ENCODE measurements around the gene FHIT. TPM values are rescaled to one million over a fixed set of nuclear protein-coding genes. Genes with fewer than 3 reads are reported as not detected.

Gene FHIT
- total RNA-seq, 4 donors from 2014 or later, result 0.72 to 5.2 (median 2.1) TPM

GRCh38 chr3:60746695-60747416, 504.4 kb downstream of the FHIT start:
- Histone ChIP-seq H3K4me1 (no peaks in the 10 kb centered on the region), H3K36me3 (no peaks in the 10 kb centered on the region), H3K9me3 (no peaks in the 10 kb centered on the region), H3K27ac (no peak overlapping the region), H3K27me3 (no peaks in the 10 kb centered on the region), H3K4me3 (no peak overlapping the region)
- intact Hi-C loops (cut with DNase I; ENCODE audit: low total_unique reads) (no loop called here), in situ Hi-C loops (cut with MboI; ENCODE audit: low sequenced_read_pairs in 4 of 4) (no loop called here)
- TF ChIP-seq POLR2A (IDR thresholded peaks at IDR 0.05) (no peak), CTCF (IDR thresholded peaks at IDR 0.05 in 4 of 5, conservative IDR thresholded peaks at IDR 0.05 in 1 of 5) (no peak)
- DNase-seq, result no peak
- no peak for ATAC-seq

DNA sequence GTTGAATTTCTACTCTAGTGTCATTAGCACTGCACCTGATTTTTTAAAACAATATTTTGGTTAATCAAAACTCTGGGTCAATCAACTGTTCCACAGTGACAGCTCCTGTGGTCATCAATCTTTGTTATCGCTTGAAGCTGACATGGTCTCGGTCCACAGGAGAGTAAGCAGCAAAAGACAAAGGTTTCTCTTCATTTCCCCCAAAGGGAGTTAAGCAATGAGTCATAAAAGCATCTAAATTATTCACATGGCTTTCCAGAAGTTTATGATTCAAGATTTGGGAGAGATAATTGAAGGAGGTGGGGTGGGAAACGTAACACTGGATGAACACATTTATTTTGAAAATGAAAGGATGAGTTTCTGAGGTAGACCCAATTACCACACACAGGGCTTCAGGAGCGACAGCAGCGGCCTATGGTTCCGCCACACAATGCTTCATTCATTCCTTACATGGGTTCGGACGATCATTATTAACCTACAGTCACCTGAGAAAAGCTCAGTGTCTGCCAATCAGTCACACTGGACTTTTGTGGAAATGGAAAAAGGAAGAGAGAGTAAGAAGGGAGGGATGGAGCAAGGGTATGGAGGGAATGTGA, 505.1 kb downstream of the FHIT start:
- TF ChIP-seq CTCF (IDR thresholded peaks at IDR 0.05 in 4 of 5, conservative IDR thresholded peaks at IDR 0.05 in 1 of 5), result no peak
- no peak for TF ChIP-seq POLR2A (IDR thresholded peaks at IDR 0.05)

DNA sequence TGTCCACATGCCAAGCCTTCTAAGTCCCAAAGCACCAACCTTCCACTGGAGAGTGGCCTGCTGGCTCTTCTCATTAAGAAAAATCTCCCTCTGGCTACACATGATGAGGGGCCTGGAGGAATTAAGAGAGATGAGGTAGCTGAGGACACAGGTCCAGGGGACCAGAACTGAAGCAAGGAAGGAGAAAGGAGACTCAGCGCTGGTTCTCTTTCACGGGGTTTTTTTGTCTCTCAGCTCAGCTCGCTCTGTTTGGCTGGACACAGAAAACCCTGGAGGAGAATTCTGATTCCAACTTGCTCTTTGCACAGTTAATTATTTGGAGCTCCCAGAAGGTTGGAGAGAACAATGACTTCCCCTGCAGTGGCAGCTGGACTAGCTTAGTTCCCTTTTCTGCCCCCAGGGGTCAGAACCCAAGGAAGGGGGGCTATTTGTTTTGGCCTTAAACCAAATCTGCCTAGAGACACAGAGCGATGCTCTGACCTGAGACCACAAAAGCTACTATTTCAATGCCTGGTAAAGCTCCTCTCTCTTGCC, 507.6 kb downstream of the FHIT start:
- Histone ChIP-seq H3K27me3 (no peaks in the 10 kb centered on the region), H3K4me3 (no peak overlapping the region), H3K9me3 (no peaks in the 10 kb centered on the region), H3K4me1 (no peaks in the 10 kb centered on the region), H3K27ac (no peak overlapping the region), H3K36me3 (no peaks in the 10 kb centered on the region)
- TF ChIP-seq POLR2A (IDR thresholded peaks at IDR 0.05), result no peak
- TF ChIP-seq CTCF (IDR thresholded peaks at IDR 0.05 in 4 of 5, conservative IDR thresholded peaks at IDR 0.05 in 1 of 5), result no peak
- intact Hi-C loops (cut with DNase I; ENCODE audit: low total_unique reads) (no loop called here), in situ Hi-C loops (cut with MboI; ENCODE audit: low sequenced_read_pairs in 4 of 4) (no loop called here)
- DNase-seq (no peak), ATAC-seq (no peak)

More for the DNA sequence above, 505.1 kb downstream of the FHIT start:
- Histone ChIP-seq H3K36me3 (no peaks in the 10 kb centered on the region), H3K4me1 (no peaks in the 10 kb centered on the region), H3K27me3 (no peaks in the 10 kb centered on the region), H3K4me3 (no peak overlapping the region), H3K27ac (no peak overlapping the region), H3K9me3 (no peaks in the 10 kb centered on the region)
- ATAC-seq (no peak), DNase-seq (no peak)
- intact Hi-C loops (cut with DNase I; ENCODE audit: low total_unique reads) (no loop called here), in situ Hi-C loops (cut with MboI; ENCODE audit: low sequenced_read_pairs in 4 of 4) (no loop called here)

- in situ Hi-C loops (cut with MboI; ENCODE audit: low sequenced_read_pairs in 4 of 4) (no loop called here), intact Hi-C loops (cut with DNase I; ENCODE audit: low total_unique reads) (no loop called here)
- TF ChIP-seq CTCF (IDR thresholded peaks at IDR 0.05 in 4 of 5, conservative IDR thresholded peaks at IDR 0.05 in 1 of 5) (peak in 2 of 5 experiments; percentile 26 to 32), POLR2A (IDR thresholded peaks at IDR 0.05) (no peak)
- H3K27ac ChIP-seq, result no peak overlapping the region
- no peaks in the 10 kb centered on the region for H3K36me3 ChIP-seq
- no peaks in the 10 kb centered on the region for H3K4me1 ChIP-seq
- no peak for DNase-seq
- no peak overlapping the region for H3K4me3 ChIP-seq
- H3K9me3 ChIP-seq, result no peaks in the 10 kb centered on the region
- no peak for ATAC-seq
- no peaks in the 10 kb centered on the region for H3K27me3 ChIP-seq
Observed at GRCh38 chr3:60742606-60743145, 508.6 kb downstream of the FHIT start.
